Smooth muscle cell (in vitro differentiated cells): ENCODE measurements around the gene PLD1. TPM values are rescaled to one million over a fixed set of nuclear protein-coding genes. Genes with fewer than 3 reads are reported as not detected.

Experiments
- DNase-seq: peaks from one replicate; lab custom pipeline; 2025; ENCODE audit not compliant: unreplicated experiment; lab: John Stamatoyannopoulos, UW
- H2AFZ ChIP-seq: fragments of 200-600 bp; sonication (generic); 2 replicates; pipeline ENCODE4 v1.6.0; 2016; ENCODE audit warnings: antibody characterized with exemption, low read depth, mild to moderate bottlenecking
- H3F3A ChIP-seq: fragments of 200-600 bp; sonication (generic); 2 replicates; pipeline ENCODE4 v1.6.0; 2017; ENCODE audit warnings: antibody characterized with exemption, low read depth
- H3K27ac ChIP-seq: fragments of 200-600 bp; sonication (generic); 2 replicates; pipeline ENCODE4 v1.5.1; 2016; ENCODE audit warnings: low read depth, mild to moderate bottlenecking
- H3K27me3 ChIP-seq: fragments of 200-600 bp; sonication (generic); 2 replicates; pipeline ENCODE4 v1.6.1; 2016; ENCODE audit warnings: low read depth, mild to moderate bottlenecking
- H3K36me3 ChIP-seq: fragments of 200-600 bp; sonication (generic); 2 replicates; pipeline ENCODE4 v1.5.1; 2016; ENCODE audit warnings: low read depth
- H3K4me1 ChIP-seq: fragments of 200-600 bp; sonication (generic); 2 replicates; pipeline ENCODE4 v1.5.1; 2016; ENCODE audit warnings: low read depth
- H3K4me2 ChIP-seq: fragments of 200-600 bp; sonication (generic); 2 replicates; pipeline ENCODE4 v1.6.0; 2016; ENCODE audit warnings: mild to moderate bottlenecking
- H3K4me3 ChIP-seq: fragments of 200-600 bp; sonication (generic); 2 replicates; pipeline ENCODE4 v1.5.1; 2016; ENCODE audit warnings: mild to moderate bottlenecking
- H3K79me2 ChIP-seq: fragments of 200-600 bp; sonication (generic); 2 replicates; pipeline ENCODE4 v1.6.0; 2016; ENCODE audit warnings: low read depth, mild to moderate bottlenecking
- H3K9ac ChIP-seq: fragments of 200-600 bp; sonication (generic); 2 replicates; pipeline ENCODE4 v1.6.0; 2016; ENCODE audit warnings: low read depth
- H3K9me3 ChIP-seq: fragments of 200-600 bp; sonication (generic); replicated peaks from 2 replicates; pipeline ENCODE4 v1.5.1; 2016; ENCODE audit warnings: low read depth
- H4K20me1 ChIP-seq: fragments of 200-600 bp; sonication (generic); 2 replicates; pipeline ENCODE4 v1.6.0; 2016; ENCODE audit warnings: low read depth
- WGBS: methylation state at CpG from one replicate; pipeline ENCODE4 v1.1.7; 2016; ENCODE audit warnings: low lambda C conversion rate; 5-methylcytosine and 5-hydroxymethylcytosine counted together
- polyA plus RNA-seq: library from polyadenylated mRNA; unstranded; fragments of >200 nt; fragmentation: Nextera tagmentation; extraction: Ambion mirVana; gene quantifications from 2 replicates; pipeline ENCODE4 v1.2.1, GENCODE V29; 2016
- total RNA-seq: library from RNA; depleted of rRNA; stranded (reverse); fragments of >200 nt; gene quantifications from 2 replicates; pipeline ENCODE4 v1.2.3, GENCODE V29; 2014
- TF ChIP-seq, protein P1 (sequence below): fragments of 200-600 bp; sonication (generic); IDR thresholded peaks from 2 replicates; pipeline ENCODE4 v1.5.1; 2017; ENCODE audit warnings: borderline replicate concordance, mild to moderate bottlenecking, antibody characterized with exemption; ENCODE audit not compliant: insufficient read depth, poor library complexity, severe bottlenecking

PLD1 gene
- total and polyA plus RNA-seq, 2 experiments from 2014 or later = 15.2 to 36.1 TPM

GRCh38 chr3:171556148-171556547, 254.1 kb downstream of the PLD1 start:
- Histone ChIP-seq H2AFZ (no peak overlapping the region), H3F3A (no peaks in the 10 kb centered on the region), H3K9me3 (no peaks in the 10 kb centered on the region), H3K4me3 (no peak overlapping the region), H3K4me1 (no peaks in the 10 kb centered on the region), H3K9ac (no peak overlapping the region), H4K20me1 (no peaks in the 10 kb centered on the region), H3K36me3 (no peaks in the 10 kb centered on the region), H3K27ac (no peak overlapping the region), H3K79me2 (no peaks in the 10 kb centered on the region), H3K4me2 (no peak overlapping the region), H3K27me3 (no peaks in the 10 kb centered on the region)
- TF ChIP-seq, protein P1, sequence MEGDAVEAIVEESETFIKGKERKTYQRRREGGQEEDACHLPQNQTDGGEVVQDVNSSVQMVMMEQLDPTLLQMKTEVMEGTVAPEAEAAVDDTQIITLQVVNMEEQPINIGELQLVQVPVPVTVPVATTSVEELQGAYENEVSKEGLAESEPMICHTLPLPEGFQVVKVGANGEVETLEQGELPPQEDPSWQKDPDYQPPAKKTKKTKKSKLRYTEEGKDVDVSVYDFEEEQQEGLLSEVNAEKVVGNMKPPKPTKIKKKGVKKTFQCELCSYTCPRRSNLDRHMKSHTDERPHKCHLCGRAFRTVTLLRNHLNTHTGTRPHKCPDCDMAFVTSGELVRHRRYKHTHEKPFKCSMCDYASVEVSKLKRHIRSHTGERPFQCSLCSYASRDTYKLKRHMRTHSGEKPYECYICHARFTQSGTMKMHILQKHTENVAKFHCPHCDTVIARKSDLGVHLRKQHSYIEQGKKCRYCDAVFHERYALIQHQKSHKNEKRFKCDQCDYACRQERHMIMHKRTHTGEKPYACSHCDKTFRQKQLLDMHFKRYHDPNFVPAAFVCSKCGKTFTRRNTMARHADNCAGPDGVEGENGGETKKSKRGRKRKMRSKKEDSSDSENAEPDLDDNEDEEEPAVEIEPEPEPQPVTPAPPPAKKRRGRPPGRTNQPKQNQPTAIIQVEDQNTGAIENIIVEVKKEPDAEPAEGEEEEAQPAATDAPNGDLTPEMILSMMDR = no peak
- DNase-seq = no peak
- 47% methylated on average over 5 of the region's 5 CpGs for WGBS

DNA sequence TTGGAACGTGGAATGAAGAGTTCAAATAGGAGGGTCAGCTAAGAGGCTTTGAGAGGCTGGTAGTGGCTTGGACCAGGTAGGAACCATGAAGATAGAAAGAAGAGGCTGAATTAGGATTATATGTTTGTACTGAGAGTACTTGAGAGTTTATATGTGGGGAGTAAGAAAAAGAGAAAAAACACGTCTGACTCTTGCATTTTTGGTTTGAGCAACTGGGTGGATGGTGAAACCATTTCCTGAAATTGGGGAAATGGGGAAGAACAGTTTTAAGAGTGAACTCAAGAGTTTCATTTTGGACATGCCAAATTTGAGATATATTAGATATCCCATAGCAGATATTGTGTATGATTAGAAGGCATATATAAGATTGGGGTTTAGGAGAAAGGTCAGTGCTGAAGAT, 257.2 kb downstream of the PLD1 start:
- Histone ChIP-seq H3K79me2 (no peaks in the 10 kb centered on the region), H3F3A (no peaks in the 10 kb centered on the region), H3K27ac (no peak overlapping the region), H3K9ac (no peak overlapping the region), H3K4me2 (no peak overlapping the region), H4K20me1 (no peaks in the 10 kb centered on the region), H3K4me3 (no peak overlapping the region), H3K9me3 (no peaks in the 10 kb centered on the region), H3K27me3 (no peaks in the 10 kb centered on the region), H3K36me3 (no peaks in the 10 kb centered on the region), H3K4me1 (peaks cover 8% of the 10 kb centered on the region), H2AFZ (no peak overlapping the region)
- no peak for DNase-seq
- TF ChIP-seq, protein P1 = no peak
- WGBS = 98% methylated on average over 2 of the region's 2 CpGs

DNA sequence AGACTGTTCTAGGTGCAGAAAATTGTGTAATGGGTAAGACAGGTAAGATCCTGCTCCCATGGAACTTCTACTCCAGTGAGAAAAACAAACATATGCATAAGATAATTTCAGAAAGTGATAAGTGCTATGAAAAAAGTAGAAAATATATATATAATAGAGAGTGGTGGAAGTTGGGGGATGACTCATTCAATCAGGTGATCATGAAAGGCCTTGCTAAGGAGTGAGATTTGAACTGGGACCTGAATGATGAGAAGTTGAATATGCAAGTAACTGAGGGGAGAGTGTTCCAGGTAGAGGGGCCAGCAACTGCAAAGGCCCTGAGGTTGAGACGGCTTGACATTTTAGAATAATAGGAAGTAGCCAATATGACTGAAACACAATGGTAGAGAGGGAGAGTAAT, 257.8 kb downstream of the PLD1 start:
- WGBS = 91% methylated on average over 1 of the region's 1 CpG
- H3K79me2 ChIP-seq = no peaks in the 10 kb centered on the region

DNA sequence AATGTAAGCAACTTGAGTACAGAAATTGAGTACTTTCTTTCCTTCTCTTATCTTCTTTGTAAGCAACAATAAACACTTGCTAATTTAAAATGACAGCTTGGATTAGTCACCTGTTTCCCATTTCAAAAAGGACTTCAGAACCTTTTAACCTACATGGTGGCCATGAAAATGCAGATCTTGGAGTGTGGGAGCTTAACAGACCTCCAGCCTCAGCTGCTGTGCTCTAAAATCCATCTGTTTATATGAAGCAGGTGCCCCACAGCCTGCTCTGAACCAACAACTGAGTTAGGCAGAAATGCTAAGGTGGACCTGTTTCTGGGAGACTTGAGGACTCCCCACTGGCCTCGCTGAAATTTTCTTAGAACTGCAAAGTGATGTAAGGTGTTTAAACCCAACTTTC, 259.0 kb downstream of the PLD1 start:
- no peak overlapping the region for H3K27ac ChIP-seq
- H3K4me2 ChIP-seq = no peak overlapping the region
- H3K4me3 ChIP-seq = no peak overlapping the region
- no peak for DNase-seq
- TF ChIP-seq, protein P1 = no peak
- H2AFZ ChIP-seq = no peak overlapping the region
- H3F3A ChIP-seq = no peaks in the 10 kb centered on the region
- H3K9me3 ChIP-seq = no peaks in the 10 kb centered on the region
- H3K79me2 ChIP-seq = no peaks in the 10 kb centered on the region
- H3K4me1 ChIP-seq = peaks cover 8% of the 10 kb centered on the region
- no peak overlapping the region for H3K9ac ChIP-seq
- H3K27me3 ChIP-seq = no peaks in the 10 kb centered on the region
- H4K20me1 ChIP-seq = no peaks in the 10 kb centered on the region
- no peaks in the 10 kb centered on the region for H3K36me3 ChIP-seq
- 87% methylated on average over 1 of the region's 1 CpG for WGBS

More for the DNA sequence above, 257.8 kb downstream of the PLD1 start:
- H3K27ac ChIP-seq = no peak overlapping the region
- no peaks in the 10 kb centered on the region for H3K9me3 ChIP-seq
- H3K4me2 ChIP-seq = no peak overlapping the region
- no peak overlapping the region for H3K9ac ChIP-seq
- no peaks in the 10 kb centered on the region for H3K27me3 ChIP-seq
- peaks cover 8% of the 10 kb centered on the region for H3K4me1 ChIP-seq
- no peaks in the 10 kb centered on the region for H4K20me1 ChIP-seq
- H3K4me3 ChIP-seq = no peak overlapping the region
- H2AFZ ChIP-seq = no peak overlapping the region
- no peak for DNase-seq
- H3F3A ChIP-seq = no peaks in the 10 kb centered on the region
- TF ChIP-seq, protein P1 = no peak
- H3K36me3 ChIP-seq = no peaks in the 10 kb centered on the region
